Upper lobe of right lung (tissue), 1 donor: Measurements from ENCODE around the gene PPP1R14C. TPM values are rescaled to one million over a fixed set of nuclear protein-coding genes. Genes with fewer than 3 reads are reported as not detected.

Experiments
- ATAC-seq: fragments of 200-7000 bp; cut with Tn5 transposase; one replicate; pipeline ENCODE4 v1.9.1; 2020; ENCODE audit warnings: mild to moderate bottlenecking, moderate library complexity
- DNase-seq: peaks from one replicate; pipeline ENCODE4 v3.0.0-alpha.2; 2020
- H3K27ac ChIP-seq: fragments of 200-600 bp; one replicate; pipeline ENCODE4 v1.8.0; 2022
- H3K27me3 ChIP-seq: fragments of 200-600 bp; one replicate; pipeline ENCODE4 v1.8.0; 2022; ENCODE audit warnings: mild to moderate bottlenecking
- H3K36me3 ChIP-seq: fragments of 200-600 bp; one replicate; pipeline ENCODE4 v1.8.0; 2022
- H3K4me1 ChIP-seq: fragments of 200-600 bp; one replicate; pipeline ENCODE4 v1.8.0; 2022
- H3K4me3 ChIP-seq: fragments of 200-600 bp; one replicate; pipeline ENCODE4 v1.8.0; 2022; ENCODE audit warnings: mild to moderate bottlenecking
- H3K9me3 ChIP-seq: fragments of 200-600 bp; one replicate; pipeline ENCODE4 v1.8.0; 2022
- intact Hi-C: fragments of 100-400 bp; cut with DNase I; formaldehyde crosslinking; loops from one replicate; pipeline ENCODE4 v1.11.0; 2022
- total RNA-seq: library from RNA; stranded (reverse); fragmentation: NEBNext Ultra II Directional; extraction: Animal tissue kit (Norgen Biotek cat#: 25700); gene quantifications from one replicate; pipeline ENCODE4 v1.2.1, GENCODE V29; 2021
- TF ChIP-seq, protein P1 (sequence below): fragments of 200-600 bp; IDR thresholded peaks from one replicate; pipeline ENCODE4 v1.8.0; 2022; ENCODE audit warnings: antibody characterized with exemption
- donor health status: DM: no; HTN: yes; CAD: no; lungs with severe emphysema.

PPP1R14C gene
- total RNA-seq, 1 donor from 2014 or later, result 10.0 TPM

DNA sequence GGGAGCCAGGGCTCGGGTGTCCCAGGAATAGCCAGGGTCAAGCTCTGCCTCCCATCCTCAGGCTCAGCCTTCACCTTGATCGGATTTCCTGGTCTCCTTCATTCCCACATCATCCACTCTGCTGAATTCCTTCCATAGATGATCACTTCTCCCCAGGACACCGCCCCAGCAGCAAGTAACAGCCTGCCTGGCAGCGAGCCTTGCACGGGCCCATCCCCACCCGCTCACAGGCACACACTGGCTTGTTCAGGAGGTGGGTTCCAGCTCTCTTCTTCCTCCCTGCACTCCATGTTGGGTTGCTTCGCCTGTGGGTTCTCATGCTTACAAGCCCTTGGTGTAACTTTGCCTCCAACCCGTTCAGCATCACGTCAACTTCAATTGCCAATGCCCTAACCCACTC, 113.0 kb downstream of the PPP1R14C start:
- no peaks in the 10 kb centered on the region for H3K36me3 ChIP-seq
- H3K9me3 ChIP-seq, result no peaks in the 10 kb centered on the region
- TF ChIP-seq, protein P1, sequence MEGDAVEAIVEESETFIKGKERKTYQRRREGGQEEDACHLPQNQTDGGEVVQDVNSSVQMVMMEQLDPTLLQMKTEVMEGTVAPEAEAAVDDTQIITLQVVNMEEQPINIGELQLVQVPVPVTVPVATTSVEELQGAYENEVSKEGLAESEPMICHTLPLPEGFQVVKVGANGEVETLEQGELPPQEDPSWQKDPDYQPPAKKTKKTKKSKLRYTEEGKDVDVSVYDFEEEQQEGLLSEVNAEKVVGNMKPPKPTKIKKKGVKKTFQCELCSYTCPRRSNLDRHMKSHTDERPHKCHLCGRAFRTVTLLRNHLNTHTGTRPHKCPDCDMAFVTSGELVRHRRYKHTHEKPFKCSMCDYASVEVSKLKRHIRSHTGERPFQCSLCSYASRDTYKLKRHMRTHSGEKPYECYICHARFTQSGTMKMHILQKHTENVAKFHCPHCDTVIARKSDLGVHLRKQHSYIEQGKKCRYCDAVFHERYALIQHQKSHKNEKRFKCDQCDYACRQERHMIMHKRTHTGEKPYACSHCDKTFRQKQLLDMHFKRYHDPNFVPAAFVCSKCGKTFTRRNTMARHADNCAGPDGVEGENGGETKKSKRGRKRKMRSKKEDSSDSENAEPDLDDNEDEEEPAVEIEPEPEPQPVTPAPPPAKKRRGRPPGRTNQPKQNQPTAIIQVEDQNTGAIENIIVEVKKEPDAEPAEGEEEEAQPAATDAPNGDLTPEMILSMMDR, result no peak
- ATAC-seq (no peak), DNase-seq (no peak)
- H3K27ac ChIP-seq, result no peak overlapping the region
- no peaks in the 10 kb centered on the region for H3K27me3 ChIP-seq
- peaks cover 4% of the 10 kb centered on the region for H3K4me1 ChIP-seq
- no peak overlapping the region for H3K4me3 ChIP-seq
- intact Hi-C loops, result no loop called here

DNA sequence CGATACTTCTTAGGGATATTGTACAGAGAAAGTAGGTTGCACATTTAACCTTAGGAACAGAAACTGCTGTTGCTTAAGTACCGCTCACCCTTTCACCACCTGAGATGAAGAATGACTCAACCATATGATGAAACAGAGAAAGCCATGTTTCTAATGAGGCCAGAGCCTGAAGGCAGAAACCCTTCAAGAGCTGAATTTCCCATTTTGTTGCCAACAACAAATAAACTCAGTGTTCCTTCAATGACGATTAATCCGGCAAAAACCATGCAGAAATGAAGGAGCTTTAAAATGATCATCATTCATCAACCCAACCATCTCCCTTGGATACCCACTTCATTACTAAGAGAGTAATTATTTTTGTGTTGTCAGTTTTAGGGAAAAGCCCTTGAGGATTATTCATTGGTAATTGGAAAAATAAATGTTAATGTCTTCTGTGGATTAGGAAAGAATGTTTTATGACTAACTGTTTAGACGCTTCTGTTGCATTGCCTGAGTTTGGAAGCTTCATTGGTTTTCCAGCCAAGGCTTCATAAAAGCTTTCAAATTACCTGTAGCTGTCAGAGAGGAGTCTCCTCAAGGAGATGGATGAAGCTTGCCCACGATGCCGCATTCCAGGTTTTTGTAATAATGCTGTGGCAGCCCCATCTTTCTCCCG, 113.9 kb downstream of the PPP1R14C start:
- Histone ChIP-seq H3K4me3 (no peak overlapping the region), H3K36me3 (no peaks in the 10 kb centered on the region), H3K27ac (no peak overlapping the region), H3K4me1 (peaks cover 4% of the 10 kb centered on the region), H3K9me3 (no peaks in the 10 kb centered on the region), H3K27me3 (no peaks in the 10 kb centered on the region)
- ATAC-seq (no peak), DNase-seq (no peak)
- intact Hi-C loops, result no loop called here
- TF ChIP-seq, protein P1, result no peak

DNA sequence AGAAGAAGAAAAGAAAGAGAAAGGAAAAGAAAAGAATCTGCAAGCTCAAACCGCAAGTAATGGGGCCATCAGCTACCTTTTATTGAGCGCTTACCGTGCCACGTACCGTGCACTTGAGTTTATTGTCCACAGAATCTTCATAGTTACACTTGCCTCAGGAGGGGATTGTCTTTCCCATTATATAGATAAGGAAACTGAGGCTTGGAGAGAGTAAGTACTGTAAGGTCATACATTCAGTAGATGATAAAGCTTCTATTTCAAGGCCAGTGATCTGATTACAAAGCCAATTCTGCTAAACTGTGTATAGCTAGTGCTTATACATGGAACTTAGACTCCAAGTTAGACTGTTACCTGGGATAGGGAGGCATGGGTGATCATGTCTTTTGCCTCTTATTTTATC, 115.5 kb downstream of the PPP1R14C start:
- TF ChIP-seq, protein P1, result no peak
- intact Hi-C loops, result no loop called here
- Histone ChIP-seq H3K27me3 (no peaks in the 10 kb centered on the region), H3K4me1 (no peaks in the 10 kb centered on the region), H3K9me3 (no peaks in the 10 kb centered on the region), H3K4me3 (no peak overlapping the region), H3K27ac (no peak overlapping the region), H3K36me3 (no peaks in the 10 kb centered on the region)
- ATAC-seq (no peak), DNase-seq (no peak)

DNA sequence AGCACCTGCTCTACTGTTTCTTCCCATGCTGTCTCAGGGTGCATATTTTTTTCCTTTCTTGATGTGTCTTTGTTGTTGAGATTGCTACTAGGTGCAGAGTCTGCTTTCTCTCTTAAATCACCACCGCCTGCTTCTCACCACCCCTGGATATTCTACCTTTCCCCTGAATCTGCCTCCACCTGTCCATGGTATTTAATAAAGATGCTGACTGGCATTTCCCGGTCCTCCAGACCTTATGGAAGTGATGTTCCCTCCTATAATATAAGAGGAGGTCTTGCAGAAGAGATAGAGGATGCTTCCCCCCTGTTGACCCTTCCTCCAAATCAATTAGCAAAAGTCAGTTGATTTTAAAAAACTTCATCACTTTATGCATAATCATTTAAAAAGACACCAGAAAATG, 118.1 kb downstream of the PPP1R14C start:
- no peak overlapping the region for H3K4me3 ChIP-seq
- H3K9me3 ChIP-seq, result no peaks in the 10 kb centered on the region
- intact Hi-C loops, result no loop called here
- H3K4me1 ChIP-seq, result no peaks in the 10 kb centered on the region
- ATAC-seq (no peak), DNase-seq (no peak)
- TF ChIP-seq, protein P1, result no peak
- H3K27ac ChIP-seq, result no peak overlapping the region
- no peaks in the 10 kb centered on the region for H3K27me3 ChIP-seq
- no peaks in the 10 kb centered on the region for H3K36me3 ChIP-seq

DNA sequence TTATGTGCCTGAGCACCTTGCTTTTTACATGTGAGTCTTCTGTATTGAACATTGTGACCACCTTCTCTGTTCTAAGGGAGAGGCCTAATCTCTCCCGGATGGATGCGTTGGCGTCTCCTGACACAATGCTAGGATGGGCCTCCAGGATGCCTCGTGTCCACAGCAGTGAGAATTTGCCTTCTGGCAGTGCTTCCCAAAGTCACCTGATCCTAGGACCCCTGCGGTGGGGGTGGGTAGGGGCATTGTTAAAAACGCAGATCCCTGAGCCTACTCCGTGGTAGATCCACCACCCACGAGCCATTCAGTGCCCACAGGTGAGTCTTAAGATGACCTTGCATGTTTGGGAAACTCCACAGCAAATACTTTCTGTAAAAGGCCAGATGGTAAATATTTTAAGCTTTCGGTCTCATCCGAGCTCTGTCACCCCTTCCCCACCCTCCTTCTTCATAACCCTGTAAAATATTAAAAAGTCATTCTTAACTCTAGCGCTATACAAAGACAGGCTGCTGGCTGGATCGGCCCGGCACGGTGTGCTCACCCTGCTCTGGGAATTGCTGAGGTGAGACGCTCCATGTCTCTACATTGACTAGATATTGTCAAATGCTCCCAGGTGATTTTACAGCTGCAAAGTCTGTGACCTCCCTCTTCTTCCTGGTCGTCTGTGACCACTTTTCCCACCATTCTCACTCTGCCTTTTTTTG, 119.3 kb downstream of the PPP1R14C start:
- Histone ChIP-seq H3K4me1 (no peaks in the 10 kb centered on the region), H3K9me3 (no peaks in the 10 kb centered on the region), H3K4me3 (no peak overlapping the region), H3K27ac (no peak overlapping the region), H3K27me3 (no peaks in the 10 kb centered on the region), H3K36me3 (no peaks in the 10 kb centered on the region)
- TF ChIP-seq, protein P1, result no peak
- no peak for ATAC-seq
- intact Hi-C loops, result no loop called here
- DNase-seq, result no peak
